Smooth muscle cell (in vitro differentiated cells): ENCODE data around the gene NFIX. TPM values are rescaled to one million over a fixed set of nuclear protein-coding genes. Genes with fewer than 3 reads are reported as not detected.

ENCODE experiments used
- DNase-seq: peaks from one replicate; lab custom pipeline; 2025; ENCODE audit not compliant: unreplicated experiment; lab: John Stamatoyannopoulos, UW
- H2AFZ ChIP-seq: fragments of 200-600 bp; sonication (generic); 2 replicates; pipeline ENCODE4 v1.6.0; 2016; ENCODE audit warnings: antibody characterized with exemption, low read depth, mild to moderate bottlenecking
- H3F3A ChIP-seq: fragments of 200-600 bp; sonication (generic); 2 replicates; pipeline ENCODE4 v1.6.0; 2017; ENCODE audit warnings: antibody characterized with exemption, low read depth
- H3K27ac ChIP-seq: fragments of 200-600 bp; sonication (generic); 2 replicates; pipeline ENCODE4 v1.5.1; 2016; ENCODE audit warnings: low read depth, mild to moderate bottlenecking
- H3K27me3 ChIP-seq: fragments of 200-600 bp; sonication (generic); 2 replicates; pipeline ENCODE4 v1.6.1; 2016; ENCODE audit warnings: low read depth, mild to moderate bottlenecking
- H3K36me3 ChIP-seq: fragments of 200-600 bp; sonication (generic); 2 replicates; pipeline ENCODE4 v1.5.1; 2016; ENCODE audit warnings: low read depth
- H3K4me1 ChIP-seq: fragments of 200-600 bp; sonication (generic); 2 replicates; pipeline ENCODE4 v1.5.1; 2016; ENCODE audit warnings: low read depth
- H3K4me2 ChIP-seq: fragments of 200-600 bp; sonication (generic); 2 replicates; pipeline ENCODE4 v1.6.0; 2016; ENCODE audit warnings: mild to moderate bottlenecking
- H3K4me3 ChIP-seq: fragments of 200-600 bp; sonication (generic); 2 replicates; pipeline ENCODE4 v1.5.1; 2016; ENCODE audit warnings: mild to moderate bottlenecking
- H3K79me2 ChIP-seq: fragments of 200-600 bp; sonication (generic); 2 replicates; pipeline ENCODE4 v1.6.0; 2016; ENCODE audit warnings: low read depth, mild to moderate bottlenecking
- H3K9ac ChIP-seq: fragments of 200-600 bp; sonication (generic); 2 replicates; pipeline ENCODE4 v1.6.0; 2016; ENCODE audit warnings: low read depth
- H3K9me3 ChIP-seq: fragments of 200-600 bp; sonication (generic); replicated peaks from 2 replicates; pipeline ENCODE4 v1.5.1; 2016; ENCODE audit warnings: low read depth
- H4K20me1 ChIP-seq: fragments of 200-600 bp; sonication (generic); 2 replicates; pipeline ENCODE4 v1.6.0; 2016; ENCODE audit warnings: low read depth
- CTCF ChIP-seq: fragments of 200-600 bp; sonication (generic); IDR thresholded peaks from 2 replicates; pipeline ENCODE4 v1.5.1; 2017; ENCODE audit warnings: borderline replicate concordance, mild to moderate bottlenecking, antibody characterized with exemption; ENCODE audit not compliant: insufficient read depth, poor library complexity, severe bottlenecking
- WGBS: methylation state at CpG from one replicate; pipeline ENCODE4 v1.1.7; 2016; ENCODE audit warnings: low lambda C conversion rate; 5-methylcytosine and 5-hydroxymethylcytosine counted together
- polyA plus RNA-seq: library from polyadenylated mRNA; unstranded; fragments of >200 nt; fragmentation: Nextera tagmentation; extraction: Ambion mirVana; gene quantifications from 2 replicates; pipeline ENCODE4 v1.2.1, GENCODE V29; 2016
- total RNA-seq: library from RNA; depleted of rRNA; stranded (reverse); fragments of >200 nt; gene quantifications from 2 replicates; pipeline ENCODE4 v1.2.3, GENCODE V29; 2014

NFIX gene
- total and polyA plus RNA-seq, 2 experiments from 2014 or later, result 1.9 to 2.3 TPM

- 15% methylated on average over 7 of the region's 7 CpGs for WGBS
- Histone ChIP-seq H3K79me2 (no peaks in the 10 kb centered on the region), H3K9me3 (no peaks in the 10 kb centered on the region), H3K27ac (no peak overlapping the region), H4K20me1 (peaks cover 1% of the 10 kb centered on the region), H3K27me3 (peaks cover 19% of the 10 kb centered on the region), H3F3A (peaks cover 10% of the 10 kb centered on the region), H2AFZ (peak overlapping the region; percentile 72), H3K4me3 (peak overlapping the region; percentile 39), H3K4me1 (peaks cover 11% of the 10 kb centered on the region), H3K9ac (no peak overlapping the region), H3K36me3 (no peaks in the 10 kb centered on the region), H3K4me2 (peak overlapping the region; percentile 85)
- DNase-seq, result no peak
- no peak for TF ChIP-seq CTCF
These were observed 107.1 kb downstream of the NFIX start for GRCh38 chr19:13102416-13102665.

GRCh38 chr19:13102666-13103580 is 107.6 kb downstream of the NFIX start, which contains the start of gene LYL1:
LYL1 (minus strand) TSS chr19:13102858; CDS start chr19:13101171, 1,687 bp downstream.
- TF ChIP-seq CTCF, result no peak
- H3K27ac ChIP-seq, result no peak within 1 kb of the TSS
- H3K4me2 ChIP-seq, result peak within 1 kb of the TSS; percentile 85
- H3K79me2 ChIP-seq, result no peaks in the 10 kb centered on the region
- H3K4me1 ChIP-seq, result peaks cover 9% of the 10 kb centered on the region
- H2AFZ ChIP-seq, result peak within 1 kb of the TSS; percentile 72
- H3K9ac ChIP-seq, result no peak within 1 kb of the TSS
- H4K20me1 ChIP-seq, result no peaks in the 10 kb centered on the region
- peak within 1 kb of the TSS; percentile 39 for H3K4me3 ChIP-seq
- H3K9me3 ChIP-seq, result no peaks in the 10 kb centered on the region
- 12% methylated on average over 35 of the region's 47 CpGs for WGBS
- H3F3A ChIP-seq, result peaks cover 10% of the 10 kb centered on the region
- H3K27me3 ChIP-seq, result peaks cover 13% of the 10 kb centered on the region
- no peaks in the 10 kb centered on the region for H3K36me3 ChIP-seq
- peak; percentile 20 for DNase-seq

- WGBS, result 91% methylated on average over 11 of the region's 13 CpGs
- no peak for DNase-seq
These were observed 108.5 kb downstream of the NFIX start for GRCh38 chr19:13103581-13104359.

More at GRCh38 chr19:13103581-13104359, 108.5 kb downstream of the NFIX start:
- Histone ChIP-seq H4K20me1 (no peaks in the 10 kb centered on the region), H3K36me3 (no peaks in the 10 kb centered on the region), H3K4me1 (peaks cover 9% of the 10 kb centered on the region), H2AFZ (no peak overlapping the region), H3F3A (peaks cover 10% of the 10 kb centered on the region), H3K27me3 (peaks cover 4% of the 10 kb centered on the region), H3K27ac (no peak overlapping the region), H3K4me3 (no peak overlapping the region), H3K9ac (no peak overlapping the region), H3K9me3 (no peaks in the 10 kb centered on the region), H3K4me2 (no peak overlapping the region), H3K79me2 (no peaks in the 10 kb centered on the region)
- no peak for TF ChIP-seq CTCF
